Hepatocyte (in vitro differentiated cells): ENCODE data around the gene TMEM135.

Experiments
- EZH2 ChIP-seq: fragments of 200-600 bp; sonication (generic); IDR thresholded peaks from 2 replicates; pipeline ENCODE4 v1.6.1; 2016; ENCODE audit warnings: antibody characterized with exemption, mild to moderate bottlenecking, borderline replicate concordance
- EZH2phosphoT487 ChIP-seq: fragments of 200-600 bp; sonication (generic); IDR thresholded peaks from one replicate; pipeline ENCODE4 v1.6.1; 2018; ENCODE audit warnings: antibody characterized with exemption, mild to moderate bottlenecking, low read depth, moderate library complexity; ENCODE audit not compliant: unreplicated experiment, severe bottlenecking
- TF ChIP-seq, protein P1 (sequence below): fragments of 200-600 bp; sonication (generic); IDR thresholded peaks from 2 replicates; pipeline ENCODE4 v1.5.1; 2016; ENCODE audit warnings: antibody characterized with exemption, mild to moderate bottlenecking; ENCODE audit not compliant: poor library complexity

DNA sequence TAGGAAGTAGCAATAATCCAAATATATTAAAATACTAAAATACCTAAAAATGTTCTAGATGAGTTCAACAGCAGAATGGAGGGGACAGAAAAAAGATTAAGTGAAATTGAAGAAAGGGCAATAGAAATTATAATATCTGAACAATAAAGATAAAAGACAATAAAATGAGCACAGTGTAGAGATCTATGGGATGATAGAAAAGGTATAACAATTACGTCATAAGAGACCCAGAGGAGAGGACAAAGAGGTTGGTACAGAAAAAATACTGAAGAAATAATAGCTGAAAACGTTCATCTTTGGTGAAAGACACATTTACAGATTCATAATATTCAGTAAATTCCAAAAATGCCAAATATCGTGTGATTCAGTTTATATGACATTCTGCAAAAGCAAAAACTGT, 143.4 kb downstream of the TMEM135 start:
- TF ChIP-seq, protein P1, sequence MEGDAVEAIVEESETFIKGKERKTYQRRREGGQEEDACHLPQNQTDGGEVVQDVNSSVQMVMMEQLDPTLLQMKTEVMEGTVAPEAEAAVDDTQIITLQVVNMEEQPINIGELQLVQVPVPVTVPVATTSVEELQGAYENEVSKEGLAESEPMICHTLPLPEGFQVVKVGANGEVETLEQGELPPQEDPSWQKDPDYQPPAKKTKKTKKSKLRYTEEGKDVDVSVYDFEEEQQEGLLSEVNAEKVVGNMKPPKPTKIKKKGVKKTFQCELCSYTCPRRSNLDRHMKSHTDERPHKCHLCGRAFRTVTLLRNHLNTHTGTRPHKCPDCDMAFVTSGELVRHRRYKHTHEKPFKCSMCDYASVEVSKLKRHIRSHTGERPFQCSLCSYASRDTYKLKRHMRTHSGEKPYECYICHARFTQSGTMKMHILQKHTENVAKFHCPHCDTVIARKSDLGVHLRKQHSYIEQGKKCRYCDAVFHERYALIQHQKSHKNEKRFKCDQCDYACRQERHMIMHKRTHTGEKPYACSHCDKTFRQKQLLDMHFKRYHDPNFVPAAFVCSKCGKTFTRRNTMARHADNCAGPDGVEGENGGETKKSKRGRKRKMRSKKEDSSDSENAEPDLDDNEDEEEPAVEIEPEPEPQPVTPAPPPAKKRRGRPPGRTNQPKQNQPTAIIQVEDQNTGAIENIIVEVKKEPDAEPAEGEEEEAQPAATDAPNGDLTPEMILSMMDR, result no peak
- TF ChIP-seq EZH2phosphoT487, result no peak
- TF ChIP-seq EZH2, result no peak
